Body of pancreas (tissue), 4 donors: ENCODE results near the gene IKZF3. TPM values are rescaled to one million over a fixed set of nuclear protein-coding genes. Genes with fewer than 3 reads are reported as not detected.

ENCODE experiments used
- ATAC-seq: fragments of 150-250 bp; one replicate; pipeline ENCODE4 v1.9.1; 2016
- DNase-seq, 4 donors: peaks; one replicate each; pipeline ENCODE4 v3.0.0-alpha.2; 2019
- H3K27ac ChIP-seq, 4 donors: fragments of 200-600 bp; sonication (generic); 1 replicate in 3 of 4; 2 replicates in 1 of 4; pipeline versions ENCODE4 v1.5.1 to v1.6.1; 2016 to 2019; ENCODE audit warnings: mild to moderate bottlenecking in 1 of 4, mixed read lengths in 1 of 4, moderate library complexity in 1 of 4
- H3K27me3 ChIP-seq, 2 donors: fragments of 200-600 bp; sonication (generic); one replicate each; pipeline ENCODE4 v1.6.0; 2016; ENCODE audit warnings: mild to moderate bottlenecking in 1 of 2
- H3K36me3 ChIP-seq, 2 donors: fragments of 200-600 bp; sonication (generic); replicated peaks in 1 of 2; 2 replicates each; pipeline ENCODE4 v1.5.1; 2016; ENCODE audit warnings: low read depth in 2 of 2; ENCODE audit not compliant: insufficient read depth in 1 of 2
- H3K4me1 ChIP-seq: fragments of 200-600 bp; sonication (generic); one replicate; pipeline ENCODE4 v1.6.0; 2016
- H3K4me3 ChIP-seq, 2 donors: fragments of 200-600 bp; sonication (generic); 1 replicate in 1 of 2; 2 replicates in 1 of 2; pipeline ENCODE4 v1.5.1; 2016 to 2019
- H3K9me3 ChIP-seq, 3 donors: fragments of 200-600 bp; sonication (generic); 1 replicate in 2 of 3; 2 replicates in 1 of 3; pipeline ENCODE4 v1.5.1; 2016
- POLR2A ChIP-seq, 3 donors: fragments of 450-650 bp; IDR thresholded peaks; one replicate each; pipeline ENCODE4 v1.6.1; 2016; ENCODE audit warnings: antibody characterized with exemption in 3 of 3, mild to moderate bottlenecking in 2 of 3
- WGBS, 2 donors: methylation state at CpG; one replicate each; pipeline ENCODE4 v1.1.5; 2017; 5-methylcytosine and 5-hydroxymethylcytosine counted together
- intact Hi-C: fragments of 100-400 bp; cut with DNase I; formaldehyde crosslinking; loops from one replicate; pipeline ENCODE4 v1.15.1; 2023
- total RNA-seq, 2 donors: library from RNA; depleted of rRNA; stranded (reverse); fragments of >200 nt; gene quantifications; one replicate each; pipeline ENCODE4 v1.1.0, GENCODE V29; 2016
- TF ChIP-seq, protein P1 (sequence below), 7 experiments: fragments of 450-650 bp in 4 of 7; fragments of 200-600 bp in 3 of 7; sonication (generic) in 3 of 7; IDR thresholded peaks; one replicate each; pipeline ENCODE4 v1.5.1; 2016 to 2019; ENCODE audit warnings: antibody characterized with exemption in 7 of 7

The IKZF3 gene
- total RNA-seq, 2 donors from 2014 or later, result 0.78 to 0.99 TPM

DNA sequence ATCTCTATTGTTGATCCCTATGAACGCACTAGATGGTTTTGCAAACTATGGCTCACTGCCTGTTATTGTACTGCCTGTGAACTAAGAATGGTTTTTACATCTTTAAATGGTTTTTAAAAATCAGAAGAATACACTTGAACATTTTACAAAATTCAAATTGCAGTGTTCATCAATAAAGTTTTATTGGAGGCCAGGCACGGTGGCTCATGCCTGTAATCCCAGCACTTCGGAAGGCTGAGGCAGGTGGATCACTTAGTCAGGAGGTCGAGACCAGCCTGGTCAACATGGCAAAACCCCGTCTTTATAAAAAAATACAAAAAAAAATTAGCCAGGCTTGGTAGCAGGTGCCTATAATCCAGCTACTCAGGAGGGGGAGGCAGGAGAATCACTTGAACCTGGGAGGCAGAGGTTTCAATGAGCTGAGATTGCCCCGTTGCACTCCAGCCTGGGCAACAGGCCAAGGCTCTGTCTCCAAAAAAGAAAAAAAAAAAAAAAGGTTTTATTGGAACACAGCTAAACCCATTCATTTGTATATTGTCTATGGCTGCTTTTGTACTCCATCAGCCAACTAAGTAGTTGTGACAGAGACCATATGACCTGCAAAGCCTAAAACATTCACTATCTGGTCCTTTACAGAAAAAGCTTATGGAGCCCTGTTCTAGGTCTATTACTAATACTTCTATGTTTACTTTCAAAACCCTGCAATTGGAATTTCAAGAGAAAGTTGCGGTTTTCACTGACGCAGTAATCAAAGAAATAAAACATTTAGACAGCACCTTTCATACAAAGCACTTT lies 18.9 kb downstream of the IKZF3 start:
- H3K27me3 ChIP-seq, result no peaks in the 10 kb centered on the region
- no peak for TF ChIP-seq POLR2A (IDR thresholded peaks at IDR 0.05)
- TF ChIP-seq, protein P1, sequence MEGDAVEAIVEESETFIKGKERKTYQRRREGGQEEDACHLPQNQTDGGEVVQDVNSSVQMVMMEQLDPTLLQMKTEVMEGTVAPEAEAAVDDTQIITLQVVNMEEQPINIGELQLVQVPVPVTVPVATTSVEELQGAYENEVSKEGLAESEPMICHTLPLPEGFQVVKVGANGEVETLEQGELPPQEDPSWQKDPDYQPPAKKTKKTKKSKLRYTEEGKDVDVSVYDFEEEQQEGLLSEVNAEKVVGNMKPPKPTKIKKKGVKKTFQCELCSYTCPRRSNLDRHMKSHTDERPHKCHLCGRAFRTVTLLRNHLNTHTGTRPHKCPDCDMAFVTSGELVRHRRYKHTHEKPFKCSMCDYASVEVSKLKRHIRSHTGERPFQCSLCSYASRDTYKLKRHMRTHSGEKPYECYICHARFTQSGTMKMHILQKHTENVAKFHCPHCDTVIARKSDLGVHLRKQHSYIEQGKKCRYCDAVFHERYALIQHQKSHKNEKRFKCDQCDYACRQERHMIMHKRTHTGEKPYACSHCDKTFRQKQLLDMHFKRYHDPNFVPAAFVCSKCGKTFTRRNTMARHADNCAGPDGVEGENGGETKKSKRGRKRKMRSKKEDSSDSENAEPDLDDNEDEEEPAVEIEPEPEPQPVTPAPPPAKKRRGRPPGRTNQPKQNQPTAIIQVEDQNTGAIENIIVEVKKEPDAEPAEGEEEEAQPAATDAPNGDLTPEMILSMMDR (IDR thresholded peaks at IDR 0.05), result no peak
- no peaks in the 10 kb centered on the region for H3K4me1 ChIP-seq
- WGBS, 2 donors, result 59 to 65% methylated on average over 8 of the region's 8 CpGs
- no peak overlapping the region for H3K4me3 ChIP-seq
- H3K9me3 ChIP-seq, result no peaks in the 10 kb centered on the region
- no peak for ATAC-seq
- no peak overlapping the region for H3K27ac ChIP-seq
- no peaks in the 10 kb centered on the region for H3K36me3 ChIP-seq
- intact Hi-C loops, result no loop called here
- DNase-seq, result no peak

DNA sequence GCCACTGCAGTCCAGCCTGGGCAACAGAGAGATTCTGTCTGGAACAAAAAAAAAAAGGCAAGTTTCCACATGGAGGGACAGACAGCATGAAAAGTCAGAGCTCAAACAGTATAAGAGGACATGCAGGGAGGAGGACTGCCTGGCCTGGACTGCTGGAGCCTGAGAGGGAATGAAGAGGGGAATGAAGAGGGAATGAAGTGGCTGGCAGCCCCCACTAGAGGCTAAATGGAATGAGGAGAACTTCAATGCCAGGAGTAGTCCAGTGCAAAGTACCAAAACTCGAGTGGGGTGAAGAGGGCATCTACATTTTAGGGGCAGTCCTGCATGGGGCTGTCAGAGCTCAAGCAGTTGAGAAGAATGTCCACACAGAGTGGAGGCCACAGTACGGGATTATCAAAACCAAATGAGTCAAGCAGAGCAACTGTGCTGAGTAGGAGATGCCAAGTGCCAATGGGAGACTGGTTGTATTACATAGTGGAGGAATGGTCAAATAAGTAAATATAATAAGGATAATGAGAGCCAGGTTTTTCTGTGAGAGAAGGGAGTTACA lies 22.9 kb downstream of the IKZF3 start:
- ATAC-seq, result no peak
- no peak overlapping the region for H3K4me3 ChIP-seq
- intact Hi-C loops, result no loop called here
- H3K4me1 ChIP-seq, result no peaks in the 10 kb centered on the region
- no peaks in the 10 kb centered on the region for H3K27me3 ChIP-seq
- TF ChIP-seq, protein P1 (IDR thresholded peaks at IDR 0.05), result no peak
- DNase-seq, result no peak
- WGBS, 2 donors, result 49 to 79% methylated on average over 2 of the region's 2 CpGs
- H3K27ac ChIP-seq, result no peak overlapping the region
- H3K9me3 ChIP-seq, result no peaks in the 10 kb centered on the region
- no peaks in the 10 kb centered on the region for H3K36me3 ChIP-seq

DNA sequence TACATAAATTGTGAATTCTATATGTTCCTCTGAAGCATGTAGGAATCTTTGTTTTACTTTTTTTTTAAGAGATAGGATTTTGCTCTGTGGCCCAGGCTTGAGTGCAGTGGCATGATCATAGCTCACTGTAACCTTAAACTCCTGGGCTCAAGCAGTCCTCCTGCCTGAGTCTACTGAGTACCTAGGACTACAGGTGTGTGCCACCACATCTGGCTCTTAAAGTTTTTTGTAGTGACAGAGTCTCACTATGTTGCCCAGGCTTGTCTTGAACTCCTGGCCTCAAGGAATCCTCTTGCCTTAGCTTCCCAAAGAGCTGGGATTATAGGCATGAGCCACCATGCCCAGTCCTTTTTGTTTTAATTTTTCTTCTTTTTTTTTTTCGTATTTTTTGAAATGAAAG lies 25.3 kb downstream of the IKZF3 start:
- Histone ChIP-seq H3K27ac (no peak overlapping the region), H3K27me3 (no peaks in the 10 kb centered on the region), H3K36me3 (no peaks in the 10 kb centered on the region), H3K9me3 (no peaks in the 10 kb centered on the region), H3K4me1 (no peaks in the 10 kb centered on the region), H3K4me3 (no peak overlapping the region)
- ATAC-seq (no peak), DNase-seq (no peak)
- intact Hi-C loops, result no loop called here
- WGBS, 2 donors, result 48 to 58% methylated on average over 1 of the region's 1 CpG
- TF ChIP-seq, protein P1 (IDR thresholded peaks at IDR 0.05), result no peak
- TF ChIP-seq POLR2A (IDR thresholded peaks at IDR 0.05), result no peak

DNA sequence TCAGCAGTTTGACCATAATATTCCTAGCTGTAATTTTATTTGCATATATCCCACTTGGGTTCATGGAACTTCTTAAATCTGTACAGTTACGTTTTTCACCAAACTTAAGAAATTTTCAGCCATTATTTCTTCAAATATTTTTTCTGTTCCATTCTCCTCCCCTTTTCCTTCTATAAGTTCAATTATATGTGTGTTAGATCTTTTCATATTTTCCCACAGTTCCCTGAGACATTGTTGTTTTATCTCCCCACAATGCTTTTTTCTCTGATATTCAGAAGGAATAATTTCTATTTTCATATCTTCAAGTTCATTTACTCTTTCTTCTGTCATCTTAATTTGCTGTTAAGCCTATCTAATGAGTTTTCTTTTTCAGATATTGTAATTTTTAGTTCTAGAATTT lies 26.1 kb downstream of the IKZF3 start:
- H3K4me3 ChIP-seq, result no peak overlapping the region
- WGBS, 2 donors, result 44 to 69% methylated on average over 1 of the region's 1 CpG

More for the DNA sequence above, 26.1 kb downstream of the IKZF3 start:
- H3K27ac ChIP-seq, result no peak overlapping the region
- TF ChIP-seq POLR2A (IDR thresholded peaks at IDR 0.05), result no peak
- TF ChIP-seq, protein P1 (IDR thresholded peaks at IDR 0.05), result no peak
- no peaks in the 10 kb centered on the region for H3K36me3 ChIP-seq
- intact Hi-C loops, result no loop called here
- H3K27me3 ChIP-seq, result no peaks in the 10 kb centered on the region
- H3K4me1 ChIP-seq, result no peaks in the 10 kb centered on the region
- no peaks in the 10 kb centered on the region for H3K9me3 ChIP-seq
- ATAC-seq (no peak), DNase-seq (no peak)
